HepG2 (cell line): ENCODE results near the gene MSANTD4. TPM values are rescaled to one million over a fixed set of nuclear protein-coding genes. Genes with fewer than 3 reads are reported as not detected.

Experiments used
- ATF7 ChIP-seq, 2 experiments: fragments of 450-650 bp in 1 of 2; sonication (generic) in 1 of 2; formaldehyde crosslinking in 1 of 2; IDR thresholded peaks; 2 replicates each; pipeline versions ENCODE4 v1.4.0 to v1.6.1; 2016 to 2020; ENCODE audit warnings: antibody characterized with exemption in 1 of 2, mild to moderate bottlenecking in 1 of 2, missing genetic modification reagents in 1 of 2
- EHMT2 ChIP-seq: fragments of 200-600 bp; sonication (generic); IDR thresholded peaks from 2 replicates; pipeline ENCODE4 v1.7.0; 2017; ENCODE audit warnings: antibody characterized with exemption, low read depth, low read length, borderline replicate concordance
- PATZ1 ChIP-seq: sonication (generic); formaldehyde crosslinking; IDR thresholded peaks from 2 replicates; pipeline ENCODE4 v1.4.0; 2020; ENCODE audit warnings: missing genetic modification reagents
- REPIN1 ChIP-seq: sonication (generic); formaldehyde crosslinking; IDR thresholded peaks from 2 replicates; pipeline ENCODE4 v1.8.0; 2022; ENCODE audit warnings: missing genetic modification reagents, low read depth, mild to moderate bottlenecking, borderline replicate concordance
- THAP9 ChIP-seq: sonication (generic); formaldehyde crosslinking; IDR thresholded peaks from 2 replicates; pipeline ENCODE4; 2020; ENCODE audit warnings: missing genetic modification reagents, mild to moderate bottlenecking, borderline replicate concordance
- ZNF260 ChIP-seq: sonication (generic); formaldehyde crosslinking; IDR thresholded peaks from 2 replicates; pipeline ENCODE4 v1.4.0; 2020; ENCODE audit warnings: missing genetic modification reagents, low read depth, mild to moderate bottlenecking, borderline replicate concordance
- ZNF343 ChIP-seq: sonication (generic); formaldehyde crosslinking; IDR thresholded peaks from 2 replicates; pipeline ENCODE4 v1.4.0; 2020; ENCODE audit warnings: mild to moderate bottlenecking, missing genetic modification reagents
- ZNF781 ChIP-seq: sonication (generic); formaldehyde crosslinking; IDR thresholded peaks from 2 replicates; pipeline ENCODE4 v1.5.1; 2020; ENCODE audit warnings: borderline replicate concordance, mild to moderate bottlenecking, missing genetic modification reagents; ENCODE audit errors: not compliant biosample characterization
- ZNF850 ChIP-seq: sonication (generic); formaldehyde crosslinking; conservative IDR thresholded peaks from 2 replicates; pipeline ENCODE4 v1.9.0; 2021; ENCODE audit warnings: mild to moderate bottlenecking, missing genetic modification reagents
- polyA plus RNA-seq, 8 experiments: library from polyadenylated mRNA; depleted of rRNA in 3 of 8; stranded (reverse) in 7 of 8; unstranded in 1 of 8; fragments of >200 nt; fragmentation: Illumina TruSeq in 4 of 8; extraction: Trizol in 4 of 8; gene quantifications; 2 replicates each; pipeline versions ENCODE4 v1.2.1 to v1.2.3, GENCODE V29; 2011 to 2016; ENCODE audit warnings: low read depth in 4 of 8, missing spikeins in 1 of 8, mixed read lengths in 1 of 8; ENCODE audit not compliant: insufficient read depth in 1 of 8
- total RNA-seq, 5 experiments: library from RNA; depleted of rRNA; stranded (reverse); fragments of >200 nt; fragmentation: Illumina TruSeq; extraction: Trizol; gene quantifications; 2 replicates each; pipeline ENCODE4 v1.2.3, GENCODE V29; 2016; ENCODE audit warnings: low read depth in 1 of 5

MSANTD4 gene
- total and polyA plus RNA-seq, 2 of the 13 experiments (the other 11 are each of a cell fraction or from before 2014, with no cell fraction given), result 4.4 to 15.7 TPM

GRCh38 chr11:106012744-106013143 is 9.3 kb downstream of the MSANTD4 start (continued):
- no peak for TF ChIP-seq EHMT2
- no peak for TF ChIP-seq REPIN1
- TF ChIP-seq ZNF781 (CRISPR knock-in tag), result no peak
- TF ChIP-seq ZNF850, result no peak
- TF ChIP-seq PATZ1 (CRISPR knock-in tag), result no peak
- no peak for TF ChIP-seq ATF7 (IDR thresholded peaks at IDR 0.05)
- no peak for TF ChIP-seq ATF7 (CRISPR knock-in tag; IDR thresholded peaks at IDR 0.05)
- no peak for TF ChIP-seq ZNF260 (CRISPR knock-in tag)
- TF ChIP-seq ZNF343, result no peak
- TF ChIP-seq THAP9 (CRISPR knock-in tag), result no peak
